NCI-H1436 treated with DMSO at 0.1 percent for 48 hours (cell line): ENCODE data around the gene FLNC.

Experiments
- DNase-seq: peaks from one replicate; lab custom pipeline; 2025; lab: John Stamatoyannopoulos, UW

Gene FLNC

GRCh38 chr7:128833148-128833945, 3.1 kb downstream of the FLNC start:
- DNase-seq: no peak

GRCh38 chr7:128833946-128834325, 3.7 kb downstream of the FLNC start:
- no peak for DNase-seq

- DNase-seq: no peak
These were observed 5.1 kb downstream of the FLNC start for GRCh38 chr7:128835231-128835751.

- DNase-seq: no peak
These were observed 5.8 kb downstream of the FLNC start for GRCh38 chr7:128835790-128836641.

GRCh38 chr7:128836729-128837348, 6.6 kb downstream of the FLNC start:
- DNase-seq: no peak

GRCh38 chr7:128837521-128837921, 7.3 kb downstream of the FLNC start:
- no peak for DNase-seq

- no peak for DNase-seq
These were observed 8.0 kb downstream of the FLNC start for GRCh38 chr7:128838109-128838779.

- DNase-seq: no peak
These were observed 8.9 kb downstream of the FLNC start for GRCh38 chr7:128838981-128839731.

GRCh38 chr7:128839751-128840177, 9.6 kb downstream of the FLNC start:
- DNase-seq: no peak

- DNase-seq: no peak
These were observed 10.3 kb downstream of the FLNC start for GRCh38 chr7:128840326-128841170.

GRCh38 chr7:128841171-128841690, 11.0 kb downstream of the FLNC start:
- DNase-seq: no peak

GRCh38 chr7:128841921-128842673, 11.9 kb downstream of the FLNC start:
- no peak for DNase-seq

GRCh38 chr7:128842674-128843641, 12.8 kb downstream of the FLNC start:
- no peak for DNase-seq

GRCh38 chr7:128843938-128844621, 13.9 kb downstream of the FLNC start:
- no peak for DNase-seq

- no peak for DNase-seq
These were observed 14.6 kb downstream of the FLNC start for GRCh38 chr7:128844777-128845311.

- no peak for DNase-seq
These were observed 15.3 kb downstream of the FLNC start for GRCh38 chr7:128845475-128845874.

- DNase-seq: no peak
These were observed 15.8 kb downstream of the FLNC start for GRCh38 chr7:128845987-128846386.
